HG03060 (cell line): Measurements from ENCODE around the gene JUP.
"Not testable (repeated sequence)": the region's sequence is repeated elsewhere in the genome, so short reads cannot be mapped to it uniquely, and the experiment has no call there.

Experiments
- ATAC-seq: cut with Tn5 transposase; IDR thresholded peaks from one replicate; pipeline ENCODE4 v1.9.1; 2021; ENCODE audit warnings: low read depth, moderate number of reproducible peaks; ENCODE audit not compliant: unreplicated experiment

Gene JUP

DNA sequence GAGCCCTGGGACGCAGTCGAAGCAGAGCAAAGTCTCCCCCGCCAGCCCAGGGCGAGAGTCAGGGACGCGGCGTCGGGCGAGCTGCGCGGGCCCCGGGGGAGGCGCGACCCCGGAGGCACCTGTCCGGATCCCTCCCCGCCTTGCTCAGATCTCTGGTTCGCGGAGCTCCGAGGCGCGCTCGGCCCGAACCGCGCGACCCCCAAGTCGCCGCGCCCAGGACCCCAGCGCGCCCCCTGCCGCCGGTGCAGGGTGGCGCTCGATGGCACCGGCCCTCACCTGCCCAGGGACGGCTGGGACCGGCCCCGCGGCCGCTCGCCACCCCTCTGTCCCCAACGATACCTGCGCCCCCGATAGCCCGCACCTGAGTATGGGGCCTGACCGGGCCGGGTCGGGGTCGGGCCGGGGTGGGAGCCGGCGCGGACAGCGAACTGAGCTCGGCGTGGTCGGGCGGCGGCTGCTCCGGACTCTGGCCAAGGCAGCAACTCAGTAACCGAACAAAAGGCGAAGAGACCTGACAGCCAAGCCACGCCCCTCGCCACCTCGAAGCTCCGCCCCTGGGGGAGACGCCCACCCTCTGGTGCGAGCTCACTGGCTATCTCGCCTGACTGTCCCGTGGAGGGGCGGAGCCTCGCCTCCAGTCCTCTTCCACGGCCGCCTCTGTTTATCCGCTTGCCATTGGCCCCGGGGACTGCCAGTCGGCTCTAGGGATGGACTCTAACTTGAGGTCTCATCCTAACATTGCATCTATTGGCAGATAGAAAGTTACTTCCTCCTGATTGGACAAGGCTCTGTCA, at the start of gene JUP:
Gene JUP, minus strand, starts transcription at position 485 of the 794 bp plus-strand sequence. CDS start 14,857 bp downstream, outside the sequence.
- no peak for ATAC-seq

DNA sequence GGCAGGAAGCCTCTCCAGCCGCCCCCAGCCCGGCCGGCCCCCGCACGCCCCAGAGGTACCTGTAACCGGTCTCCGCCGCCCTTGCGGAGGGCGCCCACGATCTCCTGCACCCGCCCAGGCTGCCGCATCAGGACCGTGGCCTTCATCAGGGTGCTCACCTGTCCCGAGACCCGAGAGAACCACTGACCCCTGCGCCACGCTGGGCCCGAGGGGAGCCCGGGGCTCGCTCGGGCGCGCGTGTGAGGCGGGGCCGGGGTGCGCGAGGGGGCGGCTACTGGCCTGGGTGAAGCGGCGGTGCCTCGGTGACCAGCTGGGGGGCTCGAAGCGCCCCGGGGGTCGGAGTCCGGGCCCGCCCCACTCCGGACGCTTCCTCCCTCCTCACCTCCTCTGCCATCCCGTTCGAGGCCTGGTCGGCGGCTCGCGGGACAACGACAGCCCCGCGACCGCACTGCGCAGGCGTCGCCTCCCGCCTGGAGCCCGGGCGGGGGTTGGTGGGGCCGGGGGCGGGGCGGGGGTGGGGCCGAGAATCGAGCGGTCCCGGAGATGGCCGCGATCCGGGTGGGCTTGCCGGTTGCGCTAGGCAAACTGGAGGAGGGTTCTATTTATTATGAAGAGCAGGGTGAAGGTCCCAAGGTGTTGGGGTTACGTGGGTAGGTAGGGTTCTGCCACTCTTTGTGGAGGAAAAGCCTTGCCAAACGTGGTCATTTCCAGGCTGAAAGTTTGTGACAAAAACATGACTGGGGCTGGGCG, 49.5 kb upstream of the JUP start, which contains the start of gene NT5C3B:
Gene NT5C3B, minus strand, starts transcription at position 433 of the 750 bp plus-strand sequence. Its CDS starts 39 bp downstream, at position 394.
- no peak for ATAC-seq

DNA sequence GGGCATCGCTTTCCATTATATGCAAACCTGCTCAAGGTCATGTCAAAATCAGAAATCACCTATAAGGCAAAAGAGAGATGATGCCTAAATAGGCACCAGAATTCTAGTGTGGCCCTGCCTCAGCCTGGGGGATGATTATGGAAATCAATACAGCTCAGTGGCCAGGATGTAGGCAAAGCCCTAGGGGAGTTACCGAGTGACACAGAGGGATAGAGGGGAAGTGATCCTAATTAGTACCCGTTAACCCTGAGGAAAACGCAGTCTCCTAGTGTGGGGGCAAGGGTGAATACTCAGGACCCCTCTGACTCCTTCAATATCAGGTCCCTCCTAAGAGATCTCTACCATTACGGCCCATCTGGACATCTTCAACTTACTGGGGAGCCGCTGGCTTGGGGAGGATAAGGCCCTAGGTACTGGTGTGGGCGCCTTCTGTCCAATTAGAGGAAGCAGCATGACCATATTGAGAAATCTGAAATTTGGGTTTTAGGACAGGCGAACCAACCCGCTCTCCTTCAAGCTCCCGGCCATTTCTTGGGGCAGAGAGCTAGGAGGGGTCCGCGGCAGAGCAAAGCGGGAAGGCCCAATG, 48.8 kb upstream of the JUP start:
- no peak for ATAC-seq

DNA sequence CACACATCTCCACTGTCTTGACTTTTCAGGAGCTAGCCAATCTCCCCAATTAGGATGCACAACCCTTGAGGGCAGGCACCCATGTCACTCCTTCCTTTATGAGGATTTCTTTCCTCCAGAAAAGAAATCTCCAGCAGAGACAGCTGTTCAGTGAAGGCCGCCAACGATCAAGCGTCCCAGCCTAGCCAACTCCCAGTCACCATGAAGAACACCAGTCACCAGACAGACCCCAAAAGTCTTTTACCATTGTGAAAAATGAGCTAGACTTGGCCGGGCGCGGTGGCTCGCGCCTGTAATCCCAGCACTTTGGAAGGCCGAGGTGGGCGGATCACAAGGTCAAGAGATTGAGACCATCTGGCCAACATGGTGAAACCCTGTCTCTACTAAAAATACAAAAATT, 43.5 kb upstream of the JUP start:
- ATAC-seq, result not testable (repeated sequence)

DNA sequence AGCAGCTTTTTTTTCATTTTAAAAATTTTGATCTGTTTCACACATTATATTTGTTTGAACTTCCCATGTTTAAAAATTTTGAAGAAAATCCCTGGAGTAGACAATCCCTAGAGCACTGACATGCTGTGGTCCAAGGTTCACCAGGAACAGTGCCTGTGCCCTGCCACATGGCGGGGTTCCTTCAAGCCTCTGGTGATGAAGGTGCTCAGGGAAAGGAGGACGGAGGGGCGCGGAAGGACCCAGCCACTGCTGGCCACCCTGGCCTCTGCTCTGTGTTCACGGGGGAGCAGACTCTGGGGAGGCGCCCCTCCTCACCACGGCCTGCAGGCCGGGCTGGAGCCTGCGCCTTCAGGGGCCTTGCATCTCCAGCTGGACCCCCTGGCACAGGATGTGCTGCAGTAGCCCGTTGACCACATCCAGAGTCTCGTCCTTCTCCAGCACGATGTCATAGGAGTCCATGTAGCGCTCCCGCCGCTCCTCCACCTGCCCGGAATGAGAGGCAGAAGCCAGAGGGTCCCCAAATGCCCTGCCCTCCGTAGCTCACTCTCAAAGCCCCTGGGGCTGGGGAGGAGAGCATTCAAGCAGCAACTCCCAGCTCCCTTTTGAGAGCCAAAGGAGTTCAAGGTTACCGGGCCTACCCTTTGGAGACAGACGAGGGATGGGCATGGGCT, 38.8 kb upstream of the JUP start:
- ATAC-seq, result no peak

DNA sequence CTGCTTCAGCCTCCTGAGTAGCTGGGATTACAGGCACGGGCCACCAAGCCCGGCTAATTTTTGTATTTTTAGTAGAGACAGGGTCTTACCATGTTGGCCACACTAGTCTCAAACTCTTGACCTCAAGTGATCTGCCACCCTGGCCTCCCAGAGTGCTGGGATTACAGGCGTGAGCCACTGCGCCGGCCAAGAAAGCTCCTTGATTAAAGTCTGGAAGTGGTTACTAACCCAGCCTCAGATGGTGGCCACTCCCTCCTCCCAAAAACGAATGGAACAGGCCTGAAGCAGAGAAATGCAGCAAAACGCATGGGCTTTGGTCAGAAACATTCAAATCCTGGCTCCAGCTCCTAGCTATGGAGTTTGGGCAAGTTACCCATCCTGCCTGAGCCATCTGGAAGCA, 37.6 kb upstream of the JUP start:
- no peak for ATAC-seq

DNA sequence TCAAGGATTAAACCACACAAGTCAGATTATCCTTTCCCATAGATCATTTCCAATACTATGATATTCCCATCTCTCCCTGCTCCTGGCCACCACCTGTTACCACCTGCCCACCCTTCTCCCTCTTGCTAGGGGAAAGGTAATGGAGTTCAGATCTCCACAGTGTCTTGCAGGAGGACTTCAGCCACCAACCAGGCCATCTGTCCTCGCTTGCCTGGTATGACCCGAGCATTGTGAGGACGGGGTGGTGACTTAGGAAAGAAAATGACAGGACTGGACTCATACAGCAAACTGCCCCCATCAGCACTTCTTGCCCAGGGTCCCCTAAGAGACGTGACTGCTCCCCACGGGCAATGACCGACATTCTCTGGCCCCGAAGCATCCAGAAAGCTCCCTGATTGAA, 37.1 kb upstream of the JUP start:
- ATAC-seq, result no peak

DNA sequence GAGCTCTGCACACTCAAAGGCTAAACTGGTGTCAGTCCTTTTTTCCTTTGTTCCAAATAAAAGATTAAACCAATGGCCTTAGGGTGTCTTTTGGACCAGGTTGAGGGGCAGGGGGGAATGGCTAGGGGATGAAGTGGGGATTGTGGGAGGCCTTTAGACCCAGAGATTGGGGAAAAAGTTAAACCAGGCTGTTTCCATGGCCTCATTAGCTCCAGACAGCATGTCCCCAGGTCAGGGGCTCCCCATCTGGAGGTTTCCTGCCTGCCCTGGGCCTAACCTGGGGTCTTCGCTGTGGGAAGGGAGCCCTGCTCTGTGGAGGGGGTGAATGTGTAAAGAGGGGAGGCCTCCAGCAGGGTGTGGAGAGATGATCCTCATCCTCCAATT, 36.6 kb upstream of the JUP start:
- no peak for ATAC-seq

DNA sequence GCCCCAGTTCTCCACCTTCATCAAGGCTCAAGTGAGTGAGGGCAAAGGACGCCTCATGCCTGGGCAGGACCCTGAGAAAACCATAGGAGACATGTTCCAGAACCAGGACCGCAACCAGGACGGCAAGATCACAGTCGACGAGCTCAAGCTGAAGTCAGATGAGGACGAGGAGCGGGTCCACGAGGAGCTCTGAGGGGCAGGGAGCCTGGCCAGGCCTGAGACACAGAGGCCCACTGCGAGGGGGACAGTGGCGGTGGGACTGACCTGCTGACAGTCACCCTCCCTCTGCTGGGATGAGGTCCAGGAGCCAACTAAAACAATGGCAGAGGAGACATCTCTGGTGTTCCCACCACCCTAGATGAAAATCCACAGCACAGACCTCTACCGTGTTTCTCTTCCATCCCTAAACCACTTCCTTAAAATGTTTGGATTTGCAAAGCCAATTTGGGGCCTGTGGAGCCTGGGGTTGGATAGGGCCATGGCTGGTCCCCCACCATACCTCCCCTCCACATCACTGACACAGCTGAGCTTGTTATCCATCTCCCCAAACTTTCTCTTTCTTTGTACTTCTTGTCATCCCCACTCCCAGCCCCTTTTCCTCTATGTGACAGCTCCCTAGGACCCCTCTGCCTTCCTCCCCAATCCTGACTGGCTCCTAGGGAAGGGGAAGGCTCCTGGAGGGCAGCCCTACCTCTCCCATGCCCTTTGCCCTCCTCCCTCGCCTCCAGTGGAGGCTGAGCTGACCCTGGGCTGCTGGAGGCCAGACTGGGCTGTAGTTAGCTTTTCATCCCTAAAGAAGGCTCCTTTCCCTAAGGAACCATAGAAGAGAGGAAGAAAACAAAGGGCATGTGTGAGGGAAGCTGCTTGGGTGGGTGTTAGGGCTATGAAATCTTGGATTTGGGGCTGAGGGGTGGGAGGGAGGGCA, 36.0 kb upstream of the JUP start:
- no peak for ATAC-seq

DNA sequence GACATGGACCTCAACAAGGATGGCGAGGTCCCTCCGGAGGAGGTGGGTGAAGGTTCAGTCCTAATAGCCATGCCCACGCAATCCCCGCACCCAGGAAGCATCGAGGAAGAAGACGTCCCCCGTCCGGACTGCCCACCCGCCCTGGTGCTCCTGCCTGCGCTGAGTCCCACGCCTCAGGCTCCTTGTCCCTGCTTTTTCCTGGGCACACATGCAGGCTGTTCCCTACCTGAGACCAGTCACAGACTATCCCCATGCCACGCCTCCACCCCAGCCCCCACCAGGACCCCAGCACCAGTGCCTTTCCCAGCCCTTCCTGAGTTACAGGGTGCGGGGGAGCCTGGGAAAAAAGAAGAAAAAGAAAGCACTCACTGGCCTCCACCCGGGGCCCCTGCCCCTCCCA, 35.3 kb upstream of the JUP start:
- no peak for ATAC-seq

DNA sequence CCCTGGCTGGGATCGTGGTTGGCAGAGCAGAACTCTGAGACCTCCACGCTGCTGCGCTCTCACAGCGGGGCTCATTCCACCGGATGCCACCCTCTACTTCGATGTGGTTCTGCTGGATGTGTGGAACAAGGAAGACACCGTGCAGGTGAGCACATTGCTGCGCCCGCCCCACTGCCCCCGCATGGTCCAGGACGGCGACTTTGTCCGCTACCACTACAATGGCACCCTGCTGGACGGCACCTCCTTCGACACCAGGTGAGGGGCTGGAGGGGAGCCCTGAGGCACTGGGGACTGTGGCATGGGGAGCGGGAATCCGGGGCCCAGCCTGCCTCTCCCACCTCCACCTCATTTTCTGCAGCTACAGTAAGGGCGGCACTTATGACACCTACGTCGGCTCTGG, 31.5 kb upstream of the JUP start:
- ATAC-seq, result no peak

DNA sequence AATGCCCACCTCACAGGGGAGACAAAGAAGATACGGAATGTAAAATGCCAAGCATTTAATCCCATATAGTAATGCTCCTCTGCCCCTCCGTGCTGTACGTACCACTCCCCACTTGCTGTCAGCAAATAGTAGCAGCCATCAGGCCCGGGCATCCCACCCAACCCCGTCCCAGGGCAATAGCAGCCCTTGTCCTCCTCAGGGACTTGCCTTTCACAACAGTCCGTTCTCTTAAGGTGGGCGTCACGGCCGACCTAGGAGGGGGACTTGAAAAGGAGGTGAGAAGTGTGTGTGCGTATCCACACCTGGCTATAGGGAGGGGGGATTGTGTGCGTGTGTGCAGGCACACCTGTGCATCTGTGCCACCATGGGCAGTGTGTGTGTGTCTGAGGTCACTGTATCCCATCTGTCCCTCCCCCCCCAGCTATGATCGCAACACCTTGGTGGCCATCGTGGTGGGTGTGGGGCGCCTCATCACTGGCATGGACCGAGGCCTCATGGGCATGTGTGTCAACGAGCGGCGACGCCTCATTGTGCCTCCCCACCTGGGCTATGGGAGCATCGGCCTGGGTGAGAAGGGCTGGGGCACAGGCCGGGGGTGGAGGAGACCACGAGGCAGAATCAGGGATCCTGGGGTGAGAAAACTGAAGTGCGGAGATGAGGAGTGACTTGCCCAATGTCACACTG, 30.3 kb upstream of the JUP start:
- no peak for ATAC-seq

DNA sequence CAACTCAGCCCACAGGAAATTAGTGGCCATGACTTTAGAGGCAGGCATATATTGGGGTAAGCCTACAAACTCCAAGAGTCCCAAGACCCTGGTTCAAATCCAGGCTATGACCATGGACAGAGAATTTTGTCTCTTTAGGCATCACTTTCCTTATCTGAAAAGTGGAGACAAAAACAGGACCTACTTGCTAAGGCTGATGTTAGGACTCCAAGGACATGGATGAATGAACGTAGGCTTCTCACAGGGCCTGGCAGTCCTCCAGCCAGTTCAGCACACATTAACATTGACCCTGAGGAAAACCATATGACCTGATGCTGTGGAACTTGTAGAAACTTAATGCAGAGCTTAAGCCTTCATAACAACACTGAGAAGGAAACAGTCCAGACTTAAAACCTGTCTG, 27.7 kb upstream of the JUP start:
- no peak for ATAC-seq

DNA sequence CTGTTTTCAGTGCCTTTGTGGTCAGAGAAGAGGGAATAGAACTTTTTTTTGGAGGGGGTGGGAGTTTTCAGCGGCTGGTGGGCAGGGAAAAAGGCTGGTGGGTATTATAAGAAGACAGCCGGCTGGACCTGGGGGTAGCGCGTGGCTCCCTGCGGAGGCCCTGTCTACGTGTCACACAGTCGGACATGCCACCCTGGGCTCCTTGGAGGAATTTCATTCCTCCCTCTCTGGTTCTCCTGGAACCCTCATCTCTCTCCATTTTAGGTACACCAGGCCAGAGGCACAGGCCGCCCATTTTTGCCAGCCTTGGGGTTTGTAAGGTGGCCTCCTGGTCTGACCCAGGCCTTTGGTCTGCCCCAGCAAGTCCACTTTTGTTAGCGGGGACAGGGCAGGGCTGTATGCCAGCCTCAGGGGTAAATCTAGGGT, 27.2 kb upstream of the JUP start:
- ATAC-seq, result no peak

DNA sequence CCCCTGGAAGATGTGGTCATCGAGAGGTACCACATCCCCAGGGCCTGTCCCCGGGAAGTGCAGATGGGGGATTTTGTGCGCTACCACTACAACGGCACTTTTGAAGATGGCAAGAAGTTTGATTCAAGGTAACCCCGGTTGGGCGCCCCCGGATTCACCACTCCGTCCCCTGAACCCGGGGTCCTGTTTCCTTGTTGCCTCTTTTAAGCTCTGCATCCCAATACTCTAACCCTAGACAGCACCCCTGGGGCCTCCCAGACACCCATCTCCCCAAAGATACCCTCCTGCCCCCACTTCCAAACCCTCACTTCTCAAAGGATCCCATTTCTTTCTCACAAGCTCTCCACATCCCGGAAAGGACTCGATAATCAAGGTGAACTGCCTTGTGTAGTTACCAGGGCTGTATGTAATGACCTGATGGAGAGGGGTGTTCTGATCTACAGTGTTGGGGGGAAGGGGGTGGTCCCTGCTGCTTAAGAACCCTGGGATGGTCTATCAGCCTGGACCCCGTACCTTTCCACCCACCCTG, 26.7 kb upstream of the JUP start:
- ATAC-seq, result no peak

DNA sequence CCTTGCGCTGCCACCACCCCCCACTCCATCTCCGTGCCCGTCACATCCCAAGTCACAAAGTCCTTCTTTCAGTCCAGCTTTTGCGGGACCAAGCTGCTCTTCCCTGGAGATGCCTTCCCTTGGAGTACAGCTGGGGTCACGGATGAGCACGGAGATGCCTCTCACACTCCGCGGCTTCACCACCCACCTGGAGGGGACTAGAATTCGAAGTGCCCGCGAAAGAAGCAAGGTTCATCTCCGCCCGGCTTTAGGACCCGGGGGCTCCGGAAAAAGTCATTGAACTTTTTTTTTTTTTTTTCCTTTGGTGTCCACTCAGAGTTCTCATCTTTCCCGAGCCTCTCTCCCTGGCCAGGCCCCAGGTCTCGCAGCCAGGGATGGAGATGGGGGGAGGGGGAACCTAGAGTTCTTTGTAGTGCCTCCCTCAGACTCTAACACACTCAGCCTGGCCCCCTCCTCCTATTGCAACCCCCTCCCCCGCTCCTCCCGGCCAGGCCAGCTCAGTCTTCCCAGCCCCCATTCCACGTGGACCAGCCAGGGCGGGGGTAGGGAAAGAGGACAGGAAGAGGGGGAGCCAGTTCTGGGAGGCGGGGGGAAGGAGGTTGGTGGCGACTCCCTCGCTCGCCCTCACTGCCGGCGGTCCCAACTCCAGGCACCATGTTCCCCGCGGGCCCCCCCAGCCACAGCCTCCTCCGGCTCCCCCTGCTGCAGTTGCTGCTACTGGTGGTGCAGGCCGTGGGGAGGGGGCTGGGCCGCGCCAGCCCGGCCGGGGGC, 26.1 kb upstream of the JUP start, which contains the start of gene FKBP10:
Gene FKBP10, plus strand, starts transcription at position 624 of the 771 bp plus-strand sequence. Its CDS starts 31 bp downstream, at position 655.
- no peak for ATAC-seq

DNA sequence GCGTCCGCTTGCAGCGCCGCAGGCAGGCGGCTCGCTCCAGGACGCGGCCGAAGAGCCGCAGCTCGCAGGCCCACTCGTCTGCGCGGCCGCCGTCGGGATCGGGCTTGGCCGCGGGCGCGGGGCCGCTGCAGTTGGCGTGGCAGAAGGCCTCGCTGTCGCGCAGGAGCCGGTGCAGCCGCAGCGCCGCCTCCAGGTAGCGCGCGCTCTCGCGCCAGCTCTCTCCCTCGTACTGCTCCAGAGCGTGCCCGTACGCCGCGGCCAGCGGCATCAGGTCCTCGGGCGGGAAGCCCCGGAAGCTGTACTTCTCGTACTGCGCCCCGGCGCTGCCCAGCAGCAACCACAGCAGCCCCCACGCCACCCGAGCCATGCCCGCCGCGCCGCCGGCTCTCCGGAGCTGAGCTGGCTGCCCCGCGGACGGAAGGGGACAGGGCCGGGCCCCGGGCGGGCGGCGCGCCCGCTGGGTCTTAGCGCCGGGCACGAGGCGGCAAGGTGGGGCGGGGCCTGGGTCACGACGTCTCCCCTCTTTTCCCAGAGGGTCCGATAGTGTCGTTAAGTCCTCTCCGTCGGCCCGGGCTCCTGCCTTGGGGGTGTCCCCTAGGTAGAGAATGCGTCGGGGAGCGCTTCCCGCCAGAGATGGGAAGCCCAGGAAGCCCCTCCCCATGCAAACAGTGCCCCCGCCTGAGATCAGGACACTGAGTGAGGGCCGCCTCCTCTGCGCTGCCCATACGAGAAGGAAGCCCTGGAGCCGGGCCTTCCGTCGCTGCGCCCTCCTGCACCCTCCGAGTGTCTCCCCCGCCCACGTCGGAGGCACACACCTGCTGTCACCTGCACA, 25.3 kb upstream of the JUP start, which contains the start of gene P3H4:
Gene P3H4, minus strand, starts transcription at position 401 of the 832 bp plus-strand sequence. Its CDS starts 34 bp downstream, at position 367.
- ATAC-seq, result no peak
